ENCODE data around the gene FRMD5. TPM values are rescaled to one million over a fixed set of nuclear protein-coding genes. Genes with fewer than 3 reads are reported as not detected.

FRMD5 gene
- total RNA-seq, 3 donors from 2014 or later (not counting 1 experiment from before 2014, with no cell fraction given), result not detected

DNA sequence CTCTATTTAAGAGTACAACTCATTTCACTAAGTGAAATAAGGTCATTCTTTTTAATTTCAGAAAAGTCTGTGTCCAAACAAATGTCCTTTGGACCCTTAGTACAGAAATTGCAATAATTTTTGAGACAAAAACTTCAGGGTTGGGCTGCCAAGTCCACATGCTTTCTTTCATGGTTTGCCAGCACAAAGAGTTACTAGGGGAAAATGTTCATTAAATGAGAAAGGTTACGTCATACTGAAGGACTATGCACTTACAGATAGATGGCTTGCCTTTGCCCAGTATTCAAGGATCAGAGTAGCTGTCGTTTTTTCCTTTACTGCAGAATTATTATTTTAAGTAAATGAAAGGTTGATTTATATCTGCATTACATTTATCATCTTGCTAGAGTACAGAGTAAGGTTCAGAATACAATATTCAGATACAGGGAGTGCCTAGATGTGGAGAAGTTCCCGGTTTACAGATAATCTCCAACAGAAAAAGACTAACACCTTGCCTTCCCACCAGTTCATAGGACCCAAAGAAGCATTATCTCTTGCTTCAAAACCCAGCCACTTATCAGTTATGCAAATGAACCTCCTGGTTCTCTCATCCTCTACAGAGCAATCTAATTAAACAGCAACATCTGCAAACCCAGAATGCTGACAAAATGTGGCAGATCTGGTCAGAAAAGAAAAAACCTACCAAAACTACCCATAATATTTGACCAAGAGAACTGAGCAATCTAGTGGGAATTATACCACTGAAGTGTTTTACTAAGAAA lies 179.3 kb downstream of the FRMD5 start:
- ATAC-seq, result no peak
- TF ChIP-seq, protein P1, sequence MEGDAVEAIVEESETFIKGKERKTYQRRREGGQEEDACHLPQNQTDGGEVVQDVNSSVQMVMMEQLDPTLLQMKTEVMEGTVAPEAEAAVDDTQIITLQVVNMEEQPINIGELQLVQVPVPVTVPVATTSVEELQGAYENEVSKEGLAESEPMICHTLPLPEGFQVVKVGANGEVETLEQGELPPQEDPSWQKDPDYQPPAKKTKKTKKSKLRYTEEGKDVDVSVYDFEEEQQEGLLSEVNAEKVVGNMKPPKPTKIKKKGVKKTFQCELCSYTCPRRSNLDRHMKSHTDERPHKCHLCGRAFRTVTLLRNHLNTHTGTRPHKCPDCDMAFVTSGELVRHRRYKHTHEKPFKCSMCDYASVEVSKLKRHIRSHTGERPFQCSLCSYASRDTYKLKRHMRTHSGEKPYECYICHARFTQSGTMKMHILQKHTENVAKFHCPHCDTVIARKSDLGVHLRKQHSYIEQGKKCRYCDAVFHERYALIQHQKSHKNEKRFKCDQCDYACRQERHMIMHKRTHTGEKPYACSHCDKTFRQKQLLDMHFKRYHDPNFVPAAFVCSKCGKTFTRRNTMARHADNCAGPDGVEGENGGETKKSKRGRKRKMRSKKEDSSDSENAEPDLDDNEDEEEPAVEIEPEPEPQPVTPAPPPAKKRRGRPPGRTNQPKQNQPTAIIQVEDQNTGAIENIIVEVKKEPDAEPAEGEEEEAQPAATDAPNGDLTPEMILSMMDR (IDR thresholded peaks at IDR 0.05), result no peak
- Histone ChIP-seq H3K4me3 (ENCODE audit: low read length) (no peak overlapping the region), H3K27me3 (ENCODE audit: control insufficient read depth, insufficient read depth, low read length) (no peaks in the 10 kb centered on the region), H3K4me1 (ENCODE audit: control insufficient read depth, insufficient read depth, low read length) (no peaks in the 10 kb centered on the region), H3K9me3 (ENCODE audit: control insufficient read depth, insufficient read depth, low read length) (no peaks in the 10 kb centered on the region), H3K27ac (ENCODE audit: low read length) (no peak overlapping the region), H3K36me3 (ENCODE audit: control insufficient read depth, insufficient read depth, low read length) (no peaks in the 10 kb centered on the region)
- H3K27ac Mint-ChIP-seq, result no peak overlapping the region
- H3K4me3 Mint-ChIP-seq, result no peak overlapping the region
- intact Hi-C loops (cut with micrococcal nuclease), result no loop called here
- 76% methylated on average over 3 of the region's 3 CpGs for WGBS (ENCODE audit: insufficient coverage)
- H3K36me3 Mint-ChIP-seq, result no peaks in the 10 kb centered on the region
- no peaks in the 10 kb centered on the region for H3K9me3 Mint-ChIP-seq
- H3K4me1 Mint-ChIP-seq, result no peaks in the 10 kb centered on the region
- no peak for DNase-seq
- H3K27me3 Mint-ChIP-seq (ENCODE audit: low read depth in 2 of 2), result peaks cover 7 to 13% of the 10 kb centered on the region in 2 donors

DNA sequence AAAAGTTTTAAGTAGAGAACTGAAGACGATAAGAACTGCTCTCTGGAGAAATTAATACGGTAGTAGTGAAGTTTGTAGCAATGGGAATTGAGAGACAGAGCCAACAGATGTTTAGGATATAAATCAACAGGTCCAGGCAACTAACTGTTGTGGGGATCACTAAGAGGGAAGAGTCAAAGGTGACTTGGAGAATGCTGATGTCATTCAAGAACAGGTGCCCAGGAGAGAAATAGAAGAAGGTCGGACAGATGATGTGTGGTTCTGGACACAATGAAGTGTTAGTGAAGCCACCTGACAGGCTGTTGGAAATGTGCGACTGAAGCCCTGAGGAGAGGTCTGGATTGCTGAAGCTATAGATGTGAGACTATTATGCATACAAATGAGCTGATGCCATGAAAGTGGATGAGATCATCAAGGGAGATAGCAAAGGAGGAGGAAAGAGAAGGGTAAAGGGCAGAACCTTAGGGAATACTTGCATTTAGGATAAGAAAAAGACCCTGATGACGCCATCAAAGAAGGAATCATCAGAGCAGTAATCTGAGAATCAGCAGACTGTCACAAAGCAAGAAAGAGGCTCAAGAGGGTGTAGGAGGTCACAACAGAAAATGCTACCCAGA lies 183.7 kb downstream of the FRMD5 start:
- intact Hi-C loops (cut with micrococcal nuclease), result no loop called here
- TF ChIP-seq, protein P1 (IDR thresholded peaks at IDR 0.05), result no peak
- H3K4me1 Mint-ChIP-seq, result no peaks in the 10 kb centered on the region
- Histone ChIP-seq H3K27me3 (ENCODE audit: control insufficient read depth, insufficient read depth, low read length) (peaks cover 2% of the 10 kb centered on the region), H3K36me3 (ENCODE audit: control insufficient read depth, insufficient read depth, low read length) (no peaks in the 10 kb centered on the region), H3K4me1 (ENCODE audit: control insufficient read depth, insufficient read depth, low read length) (no peaks in the 10 kb centered on the region), H3K27ac (ENCODE audit: low read length) (no peak overlapping the region), H3K4me3 (ENCODE audit: low read length) (no peak overlapping the region), H3K9me3 (ENCODE audit: control insufficient read depth, insufficient read depth, low read length) (no peaks in the 10 kb centered on the region)
- no peak overlapping the region for H3K27ac Mint-ChIP-seq
- no peaks in the 10 kb centered on the region for H3K9me3 Mint-ChIP-seq
- peaks cover 0 to 14% of the 10 kb centered on the region in 2 donors for H3K27me3 Mint-ChIP-seq (ENCODE audit: low read depth in 2 of 2)
- no peak overlapping the region for H3K4me3 Mint-ChIP-seq
- ATAC-seq (no peak), DNase-seq (no peak)
- WGBS (ENCODE audit: insufficient coverage), result 84% methylated on average over 5 of the region's 5 CpGs
- H3K36me3 Mint-ChIP-seq, result no peaks in the 10 kb centered on the region

DNA sequence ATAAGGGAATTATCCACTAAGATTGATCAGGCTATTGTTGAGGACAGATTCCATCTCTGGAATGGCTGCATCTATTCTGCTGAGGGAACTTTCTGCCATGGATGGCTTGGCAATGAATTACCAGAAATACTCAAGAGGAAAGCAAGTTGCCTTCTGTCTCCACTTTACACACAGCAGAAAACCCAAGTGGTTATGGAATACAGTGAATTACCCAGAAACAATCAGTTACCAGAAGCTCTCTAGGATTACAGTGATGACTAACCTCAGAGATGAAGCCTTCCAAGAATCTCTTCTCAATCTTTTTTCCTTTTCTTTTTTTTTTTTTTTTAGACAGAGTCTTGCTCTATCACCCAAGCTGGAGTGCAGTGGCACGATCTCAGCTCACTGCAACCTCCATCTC lies 185.0 kb downstream of the FRMD5 start:
- Histone ChIP-seq H3K36me3 (ENCODE audit: control insufficient read depth, insufficient read depth, low read length) (no peaks in the 10 kb centered on the region), H3K9me3 (ENCODE audit: control insufficient read depth, insufficient read depth, low read length) (no peaks in the 10 kb centered on the region), H3K4me1 (ENCODE audit: control insufficient read depth, insufficient read depth, low read length) (no peaks in the 10 kb centered on the region), H3K4me3 (ENCODE audit: low read length) (no peak overlapping the region), H3K27ac (ENCODE audit: low read length) (no peak overlapping the region), H3K27me3 (ENCODE audit: control insufficient read depth, insufficient read depth, low read length) (peaks cover 2% of the 10 kb centered on the region)
- no peak for DNase-seq
- Mint-ChIP-seq H3K4me3 (no peak overlapping the region), H3K36me3 (no peaks in the 10 kb centered on the region), H3K9me3 (no peaks in the 10 kb centered on the region), H3K27ac (no peak overlapping the region), H3K4me1 (no peaks in the 10 kb centered on the region), H3K27me3 (ENCODE audit: low read depth in 2 of 2) (peaks cover 0 to 14% of the 10 kb centered on the region in 2 donors)
- TF ChIP-seq, protein P1 (IDR thresholded peaks at IDR 0.05), result no peak
- WGBS (ENCODE audit: insufficient coverage), result 89% methylated on average over 1 of the region's 1 CpG
- no peak for ATAC-seq
- intact Hi-C loops (cut with micrococcal nuclease), result no loop called here
